HG02884 (cell line): ENCODE results near the gene SRGAP3.

ENCODE experiments used
- ATAC-seq: cut with Tn5 transposase; IDR thresholded peaks from one replicate; pipeline ENCODE4 v1.9.1; 2021; ENCODE audit warnings: mild to moderate bottlenecking, moderate library complexity; ENCODE audit not compliant: unreplicated experiment

SRGAP3 gene

GRCh38 chr3:8953313-8953712 lies 296.1 kb downstream of the SRGAP3 start:
- no peak for ATAC-seq

DNA sequence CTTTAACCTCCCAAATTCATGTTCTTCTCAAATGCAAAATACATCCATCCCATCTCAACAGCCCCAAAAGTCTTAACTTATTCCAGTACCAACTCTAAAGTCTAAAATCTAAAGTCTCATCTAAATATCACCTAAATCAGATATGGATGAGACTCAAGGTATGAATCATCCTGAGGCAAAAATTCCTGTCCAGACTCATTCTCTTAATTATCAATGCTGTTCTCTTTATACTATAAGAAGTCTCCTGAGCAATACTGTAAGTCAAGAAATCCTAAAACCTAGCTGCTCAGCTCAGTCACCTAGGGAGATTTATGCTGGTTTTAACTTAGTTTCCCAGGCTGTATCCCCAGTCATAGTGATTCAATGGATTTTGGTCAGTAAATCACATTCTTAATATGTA lies 297.3 kb downstream of the SRGAP3 start:
- no peak for ATAC-seq

DNA sequence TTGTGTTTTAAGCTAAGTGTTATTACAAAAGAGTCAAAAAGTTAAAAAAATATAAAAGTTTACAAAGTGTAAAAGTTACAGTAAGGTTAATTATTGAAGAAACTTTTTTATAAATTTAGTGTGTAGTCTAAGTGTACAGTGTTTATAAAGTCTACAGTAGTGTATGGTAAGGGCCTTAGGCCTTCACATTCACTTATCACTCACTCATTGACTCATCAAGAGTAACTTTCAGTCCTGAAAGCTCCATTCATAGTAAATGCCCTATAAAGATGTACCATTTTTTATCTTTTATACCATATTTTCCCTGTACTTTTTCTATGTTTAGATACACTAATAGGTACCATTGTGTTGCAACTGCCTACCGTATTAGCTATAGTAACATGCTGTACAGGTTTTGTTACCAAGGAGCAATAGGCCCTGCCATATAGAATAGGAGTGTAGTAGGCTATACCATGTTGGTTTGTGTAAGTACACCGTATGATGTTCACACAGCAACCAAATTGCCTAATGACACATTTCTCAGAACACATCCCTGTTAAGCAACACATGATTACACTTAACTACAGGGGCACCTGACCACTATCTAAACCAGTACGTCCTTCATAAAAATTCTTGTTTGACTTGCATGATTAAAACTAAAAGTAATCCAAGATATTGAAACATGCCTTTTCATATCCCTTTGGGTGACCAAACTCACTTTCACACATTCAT lies 303.4 kb downstream of the SRGAP3 start:
- ATAC-seq: no peak

- ATAC-seq: no peak
These were observed 306.5 kb downstream of the SRGAP3 start for GRCh38 chr3:8942746-8943488.

DNA sequence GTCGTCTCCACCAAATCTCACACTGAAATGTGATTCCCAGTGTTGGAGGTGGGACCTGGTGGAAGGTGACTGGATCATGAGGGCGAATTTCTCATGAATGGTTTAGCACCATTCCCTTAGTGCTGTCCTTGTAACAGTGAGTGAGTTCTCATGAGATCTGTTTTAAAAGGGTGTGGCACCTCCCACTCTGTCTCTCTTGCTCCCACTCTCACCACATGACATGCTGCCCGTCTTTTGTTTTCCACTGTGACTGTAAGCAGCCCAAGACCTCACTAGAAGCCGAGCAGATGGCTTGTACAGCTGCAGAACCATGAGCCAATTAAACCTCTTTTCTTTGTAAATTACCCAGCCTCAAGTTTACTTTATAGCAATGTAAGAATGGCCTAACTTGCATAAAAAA lies 307.3 kb downstream of the SRGAP3 start:
- ATAC-seq: no peak

DNA sequence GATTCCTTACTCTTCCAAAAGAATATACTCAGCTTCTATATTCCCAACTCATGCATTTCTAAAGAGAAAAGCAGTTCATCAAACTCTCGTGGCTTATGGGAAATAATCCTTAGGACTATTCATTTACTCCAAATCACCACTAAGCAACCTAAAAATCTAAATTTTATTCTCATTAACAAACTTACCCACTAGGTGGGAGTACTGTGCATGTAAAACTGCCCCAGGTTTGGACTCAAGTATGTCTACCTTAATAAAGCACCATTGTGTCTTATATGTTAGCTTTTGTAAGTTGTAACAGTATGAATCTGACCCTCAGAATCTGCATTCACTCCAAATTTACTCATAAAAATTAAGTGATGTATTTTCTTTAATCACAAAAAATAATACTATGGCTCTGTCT lies 311.4 kb downstream of the SRGAP3 start:
- no peak for ATAC-seq

GRCh38 chr3:8937064-8938020 lies 312.1 kb downstream of the SRGAP3 start:
- ATAC-seq: no peak

- ATAC-seq: no peak
These were observed 316.9 kb downstream of the SRGAP3 start for GRCh38 chr3:8932507-8932906.

DNA sequence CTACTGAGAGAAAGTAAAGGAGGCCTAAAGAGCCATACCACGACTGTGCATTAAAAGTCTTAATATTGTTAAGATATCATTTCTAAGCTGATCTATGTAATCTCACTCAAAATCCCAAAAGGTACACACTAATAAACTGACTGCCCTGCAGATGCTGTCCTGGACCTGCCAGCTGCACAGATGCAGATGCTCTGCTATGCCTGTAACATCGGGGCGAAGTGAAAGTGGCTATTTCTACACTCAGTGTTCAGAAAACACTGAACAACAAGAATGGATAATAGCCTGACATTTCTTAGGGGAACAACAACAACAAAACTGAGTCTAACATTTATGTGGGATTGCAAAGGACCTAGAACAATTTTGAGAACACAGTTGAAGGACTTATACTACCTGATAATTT lies 318.1 kb downstream of the SRGAP3 start:
- ATAC-seq: no peak
